KOPT-K1 (cell line): Measurements from ENCODE around the gene C1orf116.

Experiments used
- H3K27ac ChIP-seq: fragments of 200-600 bp; sonication (generic); 2 replicates; pipeline ENCODE4 v1.5.1; 2016; ENCODE audit warnings: antibody characterized with exemption, mild to moderate bottlenecking, low read depth, low read length; ENCODE audit not compliant: poor library complexity, severe bottlenecking
- H3K36me3 ChIP-seq: fragments of 200-600 bp; sonication (generic); 2 replicates; pipeline ENCODE4 v1.5.1; 2017; ENCODE audit warnings: antibody characterized with exemption, mild to moderate bottlenecking, low read length, moderate library complexity; ENCODE audit not compliant: insufficient read depth
- H3K9me3 ChIP-seq: fragments of 200-600 bp; sonication (generic); 2 replicates; pipeline ENCODE4 v1.5.1; 2017; ENCODE audit warnings: antibody characterized with exemption, low read length, mild to moderate bottlenecking; ENCODE audit not compliant: insufficient read depth, poor library complexity, severe bottlenecking

The C1orf116 gene

DNA sequence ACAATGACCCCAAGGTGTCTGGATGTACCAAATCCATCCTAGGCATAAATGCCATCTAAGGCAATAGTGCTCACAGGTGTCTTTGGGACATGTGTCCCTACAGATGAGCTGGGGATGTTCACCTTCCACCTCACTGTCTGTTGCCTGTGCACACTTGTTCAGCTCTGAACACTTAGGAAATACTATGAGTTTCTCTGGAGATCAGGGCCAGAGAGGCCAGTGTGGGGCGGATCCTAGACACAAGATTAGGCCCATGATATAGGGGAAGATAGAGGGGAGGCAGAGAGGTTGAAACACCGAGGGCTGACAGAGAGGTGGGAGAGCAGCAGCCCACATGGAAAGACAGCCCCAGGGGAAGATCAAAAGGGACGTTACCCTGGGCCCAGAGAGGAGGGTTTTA lies 25.6 kb downstream of the C1orf116 start:
- Histone ChIP-seq H3K27ac (no peak overlapping the region), H3K9me3 (no peaks in the 10 kb centered on the region), H3K36me3 (no peaks in the 10 kb centered on the region)

DNA sequence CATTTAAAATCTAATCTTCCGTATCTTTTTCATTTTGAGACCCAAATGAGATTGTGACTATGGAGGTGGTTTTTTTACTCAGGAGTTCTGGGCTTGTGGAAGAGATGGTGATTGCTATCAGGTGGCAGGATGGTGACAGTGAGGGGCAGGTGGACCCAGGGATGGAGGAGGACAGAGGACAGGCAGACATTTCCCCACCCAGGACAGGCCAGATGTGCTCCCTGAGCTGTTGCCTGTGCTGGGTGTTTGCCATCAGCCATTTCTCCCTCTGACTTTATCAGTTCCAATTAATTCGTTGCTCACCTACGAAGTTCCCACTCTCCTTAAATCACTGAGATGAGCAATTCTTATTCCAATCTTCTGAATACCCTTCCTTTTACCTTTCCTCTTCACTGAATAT lies 26.5 kb downstream of the C1orf116 start:
- Histone ChIP-seq H3K36me3 (no peaks in the 10 kb centered on the region), H3K27ac (no peak overlapping the region), H3K9me3 (no peaks in the 10 kb centered on the region)

DNA sequence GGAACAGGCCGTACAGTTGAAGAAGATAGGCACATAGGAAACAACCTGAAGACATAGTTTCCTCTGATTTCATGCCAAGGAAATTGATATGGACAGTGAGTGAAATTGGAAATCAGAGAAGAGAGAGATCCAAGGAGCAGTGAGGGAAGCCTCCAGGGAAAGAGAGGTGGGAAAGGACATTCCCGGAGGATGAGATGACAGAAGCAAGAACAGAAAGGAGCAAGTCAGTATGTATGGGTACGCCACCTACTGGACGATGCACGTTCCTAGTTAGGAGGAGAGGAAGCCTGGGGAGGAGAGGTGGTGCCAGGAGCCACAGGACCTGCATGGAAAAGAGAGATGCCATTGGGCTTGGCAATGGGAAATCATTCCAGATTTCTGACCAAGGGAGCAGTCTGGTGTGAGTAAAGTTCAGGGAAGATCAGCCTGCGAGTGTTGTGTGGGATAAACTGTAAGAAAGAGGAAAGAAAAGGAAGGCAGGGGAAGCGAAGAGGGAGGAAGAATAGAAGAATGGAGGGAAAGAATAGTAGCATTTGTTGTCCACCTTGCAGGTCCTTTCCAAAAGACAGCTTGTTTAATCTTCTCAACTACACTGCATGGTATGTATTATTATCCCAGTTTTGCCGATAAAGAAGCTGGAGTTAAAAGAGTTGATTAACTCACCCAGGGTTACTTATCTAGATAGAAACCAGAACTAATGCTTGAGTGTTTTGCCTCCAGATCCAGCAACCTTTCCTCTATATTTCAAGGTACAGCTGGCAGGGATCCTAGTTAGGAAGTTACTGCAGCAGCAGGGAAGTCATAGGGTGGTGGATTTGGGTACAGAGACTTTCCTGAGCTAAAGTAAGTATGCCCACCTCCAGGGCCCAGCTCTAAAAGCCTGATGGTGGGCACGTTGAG lies 27.4 kb downstream of the C1orf116 start:
- Histone ChIP-seq H3K9me3 (no peaks in the 10 kb centered on the region), H3K27ac (no peak overlapping the region), H3K36me3 (no peaks in the 10 kb centered on the region)

DNA sequence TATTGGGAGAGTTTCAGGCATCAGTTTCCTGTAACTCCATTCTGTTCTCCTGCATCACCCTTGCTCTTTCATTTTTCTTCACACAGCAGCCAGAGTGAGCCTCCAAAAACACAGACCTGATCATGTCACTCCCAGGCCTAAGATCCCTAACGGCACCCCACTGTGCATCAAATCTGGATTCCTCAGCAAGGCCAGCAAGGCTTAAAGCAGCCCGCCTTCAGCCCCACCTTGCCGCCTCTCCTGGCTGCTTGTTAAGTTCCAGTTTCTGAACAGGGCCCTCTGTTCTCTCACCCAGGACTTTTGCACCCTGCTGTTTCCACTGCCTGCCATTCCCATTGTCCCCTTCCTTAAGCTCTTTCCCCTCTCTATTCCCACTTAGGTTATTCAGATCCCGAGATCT lies 29.3 kb downstream of the C1orf116 start:
- no peaks in the 10 kb centered on the region for H3K36me3 ChIP-seq
- H3K9me3 ChIP-seq, result no peaks in the 10 kb centered on the region
- H3K27ac ChIP-seq, result no peak overlapping the region

DNA sequence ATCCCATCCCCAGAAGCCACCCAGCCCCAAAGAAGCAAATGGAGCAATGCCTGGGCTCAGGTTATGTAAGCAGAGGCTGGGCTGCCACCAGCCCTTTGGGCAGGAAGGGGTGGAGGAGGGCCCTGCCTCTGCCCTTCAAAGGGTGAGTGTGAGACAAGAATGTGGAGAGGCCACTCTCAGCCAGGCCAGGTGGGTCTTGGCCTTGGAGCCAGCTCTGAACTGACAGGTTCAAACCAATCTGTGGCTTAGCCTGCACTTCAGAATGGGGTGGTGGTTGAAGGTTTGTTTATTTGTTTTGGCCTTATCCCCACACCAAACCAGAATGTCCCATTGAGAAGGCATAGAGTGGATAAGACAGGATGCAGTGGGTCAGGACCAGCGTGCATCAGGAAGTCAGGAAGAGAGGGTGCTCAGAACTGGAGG lies 29.8 kb downstream of the C1orf116 start:
- H3K9me3 ChIP-seq, result no peaks in the 10 kb centered on the region
- H3K27ac ChIP-seq, result no peak overlapping the region

DNA sequence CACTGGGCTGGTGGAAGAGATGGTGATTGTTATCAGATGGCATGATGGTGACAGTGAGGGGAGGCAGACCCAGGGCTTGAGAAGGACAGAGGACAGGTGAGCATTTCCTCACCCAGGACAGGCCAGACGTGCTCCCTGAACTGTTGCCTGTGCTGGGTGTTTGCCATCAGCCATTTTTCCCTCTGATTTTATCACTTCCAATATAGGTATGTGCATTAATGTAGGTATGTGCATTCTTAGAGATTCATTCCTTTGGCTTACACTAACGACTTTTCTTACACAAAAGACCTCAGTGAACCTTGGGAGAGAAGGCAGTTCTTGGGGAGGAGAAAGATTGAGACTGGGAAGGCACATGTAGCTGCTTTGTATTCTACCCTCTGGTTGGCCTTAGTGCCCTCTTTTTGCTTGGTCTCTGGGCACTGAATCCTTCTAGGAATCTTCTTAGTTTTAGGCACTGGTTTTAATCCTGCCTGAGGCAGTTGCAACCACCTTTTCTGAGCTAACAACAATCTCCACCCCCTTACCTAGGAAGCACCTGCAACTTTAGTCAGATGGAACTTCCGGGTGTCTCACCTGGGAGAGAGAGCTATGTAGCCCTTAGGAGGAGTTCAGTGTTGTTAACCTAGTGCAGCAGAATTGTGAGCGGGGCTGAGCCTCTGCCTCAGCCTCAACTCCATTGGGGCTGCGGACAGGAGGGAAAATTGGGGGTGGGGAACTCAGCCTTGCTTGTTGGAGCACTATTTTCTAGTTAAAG lies 30.9 kb downstream of the C1orf116 start:
- Histone ChIP-seq H3K36me3 (no peaks in the 10 kb centered on the region), H3K9me3 (no peaks in the 10 kb centered on the region), H3K27ac (no peak overlapping the region)

More for the DNA sequence above, 29.8 kb downstream of the C1orf116 start:
- no peaks in the 10 kb centered on the region for H3K36me3 ChIP-seq

DNA sequence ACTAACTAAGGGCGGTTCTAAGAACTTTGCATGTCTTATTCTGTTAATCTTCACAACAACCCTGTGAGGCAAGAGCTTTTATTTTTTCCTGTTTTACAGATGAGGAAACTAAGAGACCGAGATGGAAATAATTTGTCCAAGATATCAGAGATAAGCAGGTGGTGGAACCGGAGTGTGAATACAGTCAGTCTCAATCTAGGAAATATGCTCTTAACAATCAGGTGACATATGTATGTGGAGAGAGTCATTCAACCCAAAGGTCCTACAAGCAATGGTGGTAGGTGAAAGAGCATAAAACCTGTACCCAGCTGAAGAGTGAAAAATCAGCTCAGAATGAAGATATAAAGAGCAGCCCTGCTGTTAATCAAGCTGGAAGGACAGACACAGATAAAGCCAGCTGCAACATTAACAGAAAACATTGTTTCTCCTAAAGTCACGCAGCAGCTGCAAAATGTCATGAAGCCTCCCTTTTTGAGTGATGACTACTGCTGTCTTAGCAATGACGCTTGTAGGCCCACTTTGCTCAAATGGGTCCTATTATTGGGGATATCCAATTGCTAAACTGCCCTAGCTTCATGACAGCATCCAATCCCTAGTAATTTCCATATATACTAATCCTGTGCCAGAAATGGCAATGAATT lies 31.8 kb downstream of the C1orf116 start:
- no peak overlapping the region for H3K27ac ChIP-seq
- H3K9me3 ChIP-seq, result no peaks in the 10 kb centered on the region
- no peaks in the 10 kb centered on the region for H3K36me3 ChIP-seq

DNA sequence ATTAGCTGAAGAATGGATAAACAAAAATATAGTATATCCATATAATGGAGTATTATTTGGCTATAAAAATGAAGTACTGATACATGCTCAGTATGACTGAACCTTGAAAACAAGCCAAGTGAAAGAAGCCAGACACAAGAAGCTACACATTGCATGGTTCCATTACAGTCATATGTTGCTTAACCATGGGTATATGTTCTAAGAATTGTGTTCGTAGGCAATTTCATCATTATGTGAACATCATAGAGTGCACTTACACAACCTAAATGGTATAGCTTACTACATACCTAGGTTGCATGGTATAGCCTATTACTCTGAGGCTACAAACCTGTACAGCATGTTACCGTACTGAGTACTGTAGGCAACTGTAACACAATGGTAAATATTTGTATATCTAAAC lies 33.7 kb downstream of the C1orf116 start:
- Histone ChIP-seq H3K9me3 (no peaks in the 10 kb centered on the region), H3K36me3 (no peaks in the 10 kb centered on the region), H3K27ac (no peak overlapping the region)

DNA sequence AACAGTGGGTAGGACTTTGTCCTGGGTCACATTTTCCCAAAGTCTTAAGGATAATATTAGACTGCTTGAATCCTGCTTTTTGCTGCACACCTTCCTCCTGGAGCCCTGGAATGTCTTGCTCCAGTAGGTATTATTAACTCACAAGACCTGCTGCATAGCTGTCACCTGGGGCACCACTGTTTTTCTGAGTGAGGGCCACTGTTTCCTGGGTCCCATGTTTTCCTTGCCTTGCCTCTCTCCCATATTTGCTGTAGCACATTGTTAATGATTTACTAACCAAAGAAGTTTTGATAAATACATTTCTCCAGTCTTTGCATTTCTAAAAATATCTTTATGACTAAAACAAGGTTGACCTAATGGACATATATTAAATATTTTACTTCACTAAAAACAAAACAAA lies 39.8 kb downstream of the C1orf116 start:
- Histone ChIP-seq H3K27ac (no peak overlapping the region), H3K36me3 (no peaks in the 10 kb centered on the region)

DNA sequence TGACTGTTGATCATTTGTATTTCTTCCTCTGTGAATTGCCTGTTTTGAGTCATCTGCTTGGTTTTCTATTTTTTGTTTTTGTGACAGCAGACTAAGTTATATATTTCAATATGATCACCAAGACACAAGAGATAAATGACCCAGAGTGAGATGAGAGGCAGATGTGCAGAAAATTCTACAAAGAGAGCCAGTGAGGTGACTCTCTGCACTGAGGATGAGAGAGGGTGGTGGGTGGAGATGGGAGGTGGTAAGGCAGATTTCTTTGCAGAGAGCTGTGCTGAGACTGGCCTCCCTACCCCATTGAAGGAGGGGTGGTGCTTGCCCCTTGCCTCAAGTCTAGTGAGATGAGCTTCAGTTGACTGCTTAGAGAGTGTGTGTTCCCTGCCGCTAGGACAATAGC lies 44.7 kb downstream of the C1orf116 start:
- Histone ChIP-seq H3K36me3 (no peaks in the 10 kb centered on the region), H3K27ac (no peak overlapping the region), H3K9me3 (no peaks in the 10 kb centered on the region)

More for the DNA sequence above, 39.8 kb downstream of the C1orf116 start:
- H3K9me3 ChIP-seq, result no peaks in the 10 kb centered on the region

DNA sequence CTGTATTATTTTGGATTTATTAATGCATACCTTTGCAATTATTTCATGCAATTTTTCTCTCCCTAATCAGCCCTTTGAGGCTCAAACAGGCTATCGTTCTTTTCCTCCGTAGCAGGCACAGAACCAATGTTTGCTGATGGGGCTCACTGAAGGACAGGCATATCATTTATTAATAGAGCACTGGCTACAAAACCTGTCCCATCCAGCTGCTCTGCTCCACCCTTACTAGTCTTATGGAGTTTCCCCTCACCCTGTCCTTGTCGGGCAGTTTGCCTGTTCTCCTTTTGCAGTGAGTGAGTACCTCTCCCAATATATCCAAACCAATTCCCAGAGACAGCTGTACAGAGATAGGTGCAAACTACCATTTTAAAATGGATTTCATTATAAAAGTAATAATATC lies 45.7 kb downstream of the C1orf116 start:
- Histone ChIP-seq H3K36me3 (no peaks in the 10 kb centered on the region), H3K9me3 (no peaks in the 10 kb centered on the region)

DNA sequence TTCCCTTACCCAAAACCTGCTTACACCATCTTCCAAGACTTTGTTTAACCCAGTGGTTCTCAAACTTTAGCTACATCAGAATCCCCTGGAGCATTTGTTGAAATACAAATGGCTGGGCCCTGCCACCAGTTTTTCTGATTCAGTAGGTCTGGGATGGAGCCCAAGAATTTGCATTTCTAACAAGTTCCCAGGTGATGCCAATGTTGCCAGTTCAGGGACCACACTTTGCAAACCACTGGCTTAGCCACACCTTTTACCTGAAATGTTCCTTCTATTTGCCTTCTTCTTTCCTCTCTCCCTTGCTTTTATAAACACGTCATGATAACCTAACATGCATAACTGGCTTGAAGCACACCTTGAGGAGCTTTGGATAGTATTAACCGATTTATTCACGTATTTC lies 46.2 kb downstream of the C1orf116 start:
- Histone ChIP-seq H3K27ac (no peak overlapping the region), H3K9me3 (no peaks in the 10 kb centered on the region), H3K36me3 (no peaks in the 10 kb centered on the region)

More for the DNA sequence above, 45.7 kb downstream of the C1orf116 start:
- no peak overlapping the region for H3K27ac ChIP-seq

DNA sequence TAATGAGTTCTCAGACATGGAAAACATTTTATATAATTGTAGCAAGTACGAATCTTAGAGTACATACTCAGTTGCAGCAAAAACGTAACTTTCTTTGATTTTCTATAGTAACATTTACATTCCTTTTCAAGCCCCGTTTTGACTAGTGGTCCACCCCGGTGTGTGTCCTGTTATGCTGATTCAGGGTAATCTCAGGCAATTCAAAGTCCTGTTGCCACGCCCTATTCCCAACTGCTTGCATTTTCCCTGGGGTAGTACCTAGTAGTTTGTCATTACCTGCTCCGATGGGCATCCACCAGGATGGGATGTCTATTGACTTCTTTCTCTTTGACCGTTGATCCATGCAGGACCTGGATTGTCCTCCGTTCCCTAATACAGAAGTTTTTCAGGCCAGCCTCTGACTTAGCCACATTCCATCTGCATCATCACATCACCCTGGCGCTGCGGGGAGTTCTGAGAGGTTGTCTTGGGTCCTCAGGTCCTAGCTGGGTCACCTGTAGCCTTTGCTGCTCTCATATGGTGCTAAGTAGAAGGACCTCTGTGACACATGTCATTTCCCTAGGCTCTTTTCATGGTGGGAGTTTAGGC lies 47.3 kb downstream of the C1orf116 start:
- Histone ChIP-seq H3K27ac (no peak overlapping the region), H3K9me3 (no peaks in the 10 kb centered on the region)

DNA sequence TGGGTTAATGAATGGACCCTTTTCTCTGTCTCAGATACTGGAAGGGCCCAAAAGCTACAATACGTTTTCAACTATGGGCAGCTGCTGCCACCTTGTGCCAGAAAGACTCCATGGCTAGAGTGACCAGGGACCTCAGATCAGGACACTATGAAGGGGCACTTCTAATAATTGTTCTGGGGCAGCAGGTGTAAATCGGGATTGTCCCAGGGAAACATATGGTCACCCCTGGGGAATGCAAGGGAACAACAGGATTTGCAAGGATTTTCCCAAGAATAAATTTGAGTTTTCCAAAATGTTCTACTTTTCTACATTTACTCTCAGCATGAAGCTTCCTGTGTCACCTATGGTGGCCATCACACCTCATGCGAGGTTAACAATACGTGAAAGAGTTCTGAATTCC lies 50.3 kb downstream of the C1orf116 start:
- H3K36me3 ChIP-seq, result no peaks in the 10 kb centered on the region
- H3K9me3 ChIP-seq, result no peaks in the 10 kb centered on the region
- no peak overlapping the region for H3K27ac ChIP-seq

More for the DNA sequence above, 47.3 kb downstream of the C1orf116 start:
- H3K36me3 ChIP-seq, result no peaks in the 10 kb centered on the region
